Raji (cell line): ENCODE data around the gene HSBP1L1.

ENCODE experiments used
- POLR2A ChIP-seq: IDR thresholded peaks from 2 replicates; pipeline ENCODE4 v1.6.1; 2011; ENCODE audit warnings: low read depth, low read length, control low read depth; ENCODE audit not compliant: insufficient read depth

Gene HSBP1L1

DNA sequence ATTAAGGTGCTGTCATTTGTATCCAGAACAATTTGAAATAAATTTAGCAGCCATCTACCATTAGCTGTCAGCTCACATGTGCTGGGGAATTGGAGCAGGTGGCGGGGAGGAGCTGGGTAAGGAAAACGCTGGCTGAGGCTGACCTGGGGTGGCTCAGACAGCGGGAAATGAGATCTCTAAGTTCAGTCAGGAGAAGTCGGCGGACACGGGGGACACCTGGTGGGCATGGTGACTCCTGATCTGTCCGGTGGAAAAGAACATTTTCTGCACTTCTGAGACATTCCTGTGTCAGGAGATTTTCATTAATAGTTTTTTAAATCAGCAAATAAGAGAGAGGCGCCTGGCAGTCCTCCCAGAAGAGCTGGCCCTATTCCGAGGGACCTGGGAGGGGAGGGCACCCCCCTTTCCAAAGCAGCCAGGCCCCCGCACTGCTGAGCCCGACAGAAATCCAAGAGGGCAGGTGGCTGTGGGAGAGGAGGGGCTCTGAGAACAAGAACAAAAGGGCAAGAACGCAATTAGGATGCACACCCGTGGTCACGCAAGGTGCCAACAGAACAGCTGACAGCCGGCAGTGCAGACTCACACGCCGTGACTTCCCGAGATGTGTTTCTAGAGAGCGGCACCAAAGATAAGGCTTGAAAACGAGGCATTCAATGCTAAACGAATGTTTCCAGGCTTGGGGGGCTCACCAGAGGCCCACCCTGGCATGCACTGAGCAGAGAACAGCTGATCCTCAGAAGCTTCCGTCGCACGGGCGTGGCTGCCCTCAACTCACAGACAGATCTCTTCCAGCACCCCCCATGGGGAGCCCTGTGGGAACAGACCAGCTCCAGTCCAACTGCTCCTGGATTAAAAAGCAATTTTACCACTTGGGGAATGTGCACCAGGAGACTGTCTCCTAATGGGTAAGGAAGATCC is 39.4 kb upstream of the HSBP1L1 start:
- no peak for TF ChIP-seq POLR2A

DNA sequence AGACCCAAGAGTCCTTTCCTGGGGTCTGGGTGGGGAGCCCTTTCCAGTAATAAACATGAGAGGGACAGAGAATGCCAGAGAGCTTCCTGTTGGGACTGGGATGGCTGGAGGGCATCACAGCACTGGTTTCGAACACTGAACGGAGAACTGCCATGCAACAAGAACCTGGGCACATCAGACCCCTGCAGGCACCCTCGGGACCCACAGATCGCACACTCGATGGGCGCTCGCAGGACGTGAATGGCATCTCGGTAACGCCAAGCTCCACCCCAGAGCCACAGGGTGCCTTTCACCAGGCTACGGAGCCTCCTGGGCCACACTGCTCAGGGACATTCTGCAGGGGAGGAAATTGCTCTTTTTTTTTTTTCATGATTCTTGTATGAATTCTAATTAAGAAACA is 38.1 kb upstream of the HSBP1L1 start:
- no peak for TF ChIP-seq POLR2A

DNA sequence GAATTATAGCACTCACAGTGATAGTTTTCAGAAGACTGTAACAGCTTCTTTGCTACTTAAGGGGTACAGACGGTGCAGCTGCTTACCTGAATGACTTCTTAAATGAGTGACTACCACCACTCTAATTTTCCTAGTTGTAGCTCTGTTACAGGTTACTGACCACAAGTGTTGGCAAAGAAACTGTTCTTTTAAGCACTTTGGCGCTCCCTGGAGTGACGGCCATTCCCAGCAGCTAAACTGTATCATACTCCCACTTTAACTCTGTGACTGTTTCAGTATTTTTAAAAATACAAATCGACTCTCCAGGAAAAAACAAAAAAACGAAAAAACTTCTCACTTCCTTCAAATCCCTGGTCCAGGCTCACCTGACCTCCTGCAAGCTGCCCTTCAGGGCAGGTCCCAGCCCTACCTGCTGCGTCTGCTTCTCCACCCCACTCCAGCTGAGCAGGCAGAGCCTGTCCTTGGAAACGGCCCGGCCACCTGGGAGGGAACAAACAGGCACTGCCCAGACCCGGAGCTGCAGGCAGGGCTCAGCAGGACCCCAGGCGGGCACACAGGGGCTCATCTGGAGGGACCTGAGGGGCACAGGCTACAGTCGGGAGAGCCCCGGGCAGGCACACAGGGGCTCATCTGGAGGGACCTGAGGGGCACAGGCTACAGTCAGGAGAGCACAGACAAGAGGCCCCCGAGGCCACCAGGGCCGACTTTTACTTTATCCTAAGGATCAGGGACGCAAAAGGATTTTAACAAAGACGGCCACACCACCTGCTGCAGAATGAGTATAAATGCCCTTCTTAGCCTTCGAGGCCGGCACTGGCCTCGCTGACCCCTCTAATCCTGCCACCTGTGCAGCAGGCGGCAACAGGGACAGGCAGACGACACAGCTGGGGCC is 37.5 kb upstream of the HSBP1L1 start:
- no peak for TF ChIP-seq POLR2A

DNA sequence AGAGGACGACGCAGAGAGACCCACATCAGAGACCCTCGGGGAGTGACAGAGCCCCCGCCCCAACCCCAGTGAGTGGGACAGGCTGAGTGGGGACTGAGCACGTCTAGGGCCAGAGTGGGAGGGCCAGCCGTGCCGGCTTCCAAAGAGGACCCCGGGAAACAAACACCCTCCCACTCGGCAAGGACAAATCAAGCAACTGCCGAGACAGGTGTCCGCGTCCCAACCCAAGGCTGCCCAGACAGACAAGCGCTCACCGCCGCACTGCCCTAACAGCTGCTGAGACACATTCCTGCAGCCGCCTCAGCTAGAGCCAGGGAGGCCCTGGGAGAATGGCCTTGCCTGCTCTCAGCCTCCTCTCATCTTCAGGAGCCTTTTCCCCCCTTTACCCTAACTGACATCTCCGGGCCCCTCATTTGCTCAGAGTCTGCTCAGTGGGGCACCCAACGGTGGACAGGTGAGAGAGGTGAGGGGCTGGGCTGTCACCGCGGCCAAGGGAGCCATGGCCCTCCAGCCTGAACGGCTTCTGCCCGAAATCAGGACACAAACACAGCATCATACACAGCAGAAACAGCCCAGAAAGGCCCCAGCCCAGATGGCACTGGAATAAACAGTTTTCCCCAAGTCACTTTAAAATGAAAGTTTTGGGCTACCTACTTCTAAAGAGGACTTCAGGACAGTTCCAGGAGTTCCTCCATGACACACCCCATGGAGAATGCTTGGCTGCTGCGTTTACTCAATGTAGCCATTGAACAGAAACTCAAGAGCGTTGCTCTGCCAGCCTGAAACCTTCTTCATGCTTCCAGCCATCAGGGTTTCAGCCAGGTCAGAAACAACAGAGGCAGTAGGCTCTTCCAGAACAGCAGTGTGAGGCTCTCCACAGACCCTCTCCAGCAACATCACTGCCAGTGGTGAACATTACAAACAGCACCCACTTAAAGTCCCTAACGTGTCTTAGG is 36.6 kb upstream of the HSBP1L1 start:
- TF ChIP-seq POLR2A, result no peak

DNA sequence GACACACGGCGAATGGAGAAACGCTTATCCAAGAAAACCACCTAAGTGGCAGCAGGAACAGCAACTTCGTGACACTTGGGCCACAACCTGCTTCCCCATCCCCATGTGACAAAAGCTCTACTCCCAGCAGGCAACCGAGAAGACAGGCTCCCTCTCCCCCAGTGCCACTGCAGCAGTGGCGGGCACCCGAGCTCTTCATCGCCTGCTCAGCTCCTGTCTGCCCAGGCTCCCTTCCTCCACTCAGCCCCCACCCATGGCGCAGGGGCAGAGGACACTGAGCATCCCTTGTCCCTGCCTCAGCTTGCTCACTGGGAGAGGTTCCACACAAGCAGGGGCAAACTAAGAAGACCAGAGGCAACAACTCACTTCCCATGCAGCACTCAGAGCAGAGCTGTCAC is 35.9 kb upstream of the HSBP1L1 start:
- TF ChIP-seq POLR2A, result no peak

DNA sequence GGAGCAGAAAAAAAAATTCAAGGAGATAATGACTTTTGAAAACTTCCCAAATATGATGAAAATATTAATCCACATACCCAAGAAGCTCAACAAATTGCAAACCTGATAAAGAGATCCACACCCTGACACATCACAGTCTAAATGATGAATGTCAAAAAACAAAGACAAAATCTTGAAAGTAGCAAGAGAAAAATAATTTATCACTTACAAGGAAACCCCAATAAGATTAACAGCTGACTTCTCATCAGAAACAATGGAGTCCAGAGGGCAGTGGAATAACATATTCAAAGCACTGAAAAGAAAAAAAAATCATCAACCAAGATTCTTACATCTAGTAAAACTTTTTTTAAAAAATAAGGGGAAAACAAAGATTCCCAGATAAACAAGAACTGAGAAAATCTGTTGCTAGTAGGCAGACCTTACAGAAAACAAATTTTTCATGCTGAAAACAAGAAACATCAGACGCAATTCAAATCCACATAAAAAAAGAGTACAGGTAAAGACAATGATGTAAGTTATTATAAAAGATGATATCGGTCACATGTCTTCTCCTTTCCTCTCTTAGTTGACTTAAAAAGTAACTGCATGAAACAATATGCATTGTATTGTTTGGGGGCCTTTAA is 34.3 kb upstream of the HSBP1L1 start:
- no peak for TF ChIP-seq POLR2A

DNA sequence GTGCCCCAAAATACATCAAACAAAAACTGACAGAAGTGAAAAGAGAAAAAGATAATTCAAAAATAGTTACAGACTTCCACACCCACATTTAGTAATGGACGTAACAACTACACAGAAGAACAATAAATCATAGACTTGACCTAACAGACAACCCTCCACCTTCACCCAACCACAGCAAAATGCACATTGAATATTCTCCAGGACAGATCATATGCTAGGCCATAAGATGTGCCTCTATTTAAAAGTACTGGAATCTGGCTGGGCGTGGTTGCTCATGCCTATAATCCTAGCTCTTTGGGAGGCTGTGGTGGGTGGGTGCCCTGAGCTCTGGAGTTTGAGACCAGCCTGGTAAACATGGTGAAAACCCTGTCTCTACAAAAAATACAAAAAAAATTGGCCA is 33.0 kb upstream of the HSBP1L1 start:
- TF ChIP-seq POLR2A, result no peak

DNA sequence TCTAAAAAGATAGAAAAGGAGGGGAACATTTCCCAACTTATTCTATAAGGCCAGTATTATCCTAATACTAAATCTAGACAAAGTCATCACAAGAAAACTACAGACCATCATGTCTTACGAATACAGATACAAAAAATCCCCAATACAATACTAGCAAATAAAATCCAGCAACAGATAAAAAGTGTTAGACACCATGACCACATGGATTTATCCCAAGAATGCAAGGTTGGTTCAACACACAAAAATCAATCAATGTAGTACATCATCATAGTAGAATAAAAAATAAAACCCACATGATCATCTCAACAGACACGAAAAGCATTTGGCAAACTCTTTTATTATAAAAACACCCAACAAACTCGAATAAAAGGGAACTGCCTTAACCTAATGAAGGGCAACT is 31.5 kb upstream of the HSBP1L1 start:
- no peak for TF ChIP-seq POLR2A

DNA sequence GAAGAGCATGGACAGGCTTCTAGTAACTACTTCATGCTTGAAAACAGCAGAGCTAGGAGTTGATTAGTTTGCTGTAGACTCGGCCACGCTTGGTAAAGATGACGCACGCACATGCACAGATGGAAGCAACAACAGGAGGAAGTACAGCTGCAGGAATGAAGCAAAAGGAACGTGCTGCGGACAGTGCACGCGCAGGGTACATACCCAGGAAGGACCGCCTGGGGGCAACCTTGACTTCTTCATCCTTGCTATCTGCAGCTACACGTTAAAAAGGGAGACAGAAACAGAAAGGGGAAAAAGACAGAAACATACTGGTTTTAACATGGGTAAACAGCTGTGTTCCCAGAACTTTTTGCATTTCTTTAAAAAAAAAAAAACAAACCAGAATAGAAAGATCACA is 30.7 kb upstream of the HSBP1L1 start:
- TF ChIP-seq POLR2A, result no peak

DNA sequence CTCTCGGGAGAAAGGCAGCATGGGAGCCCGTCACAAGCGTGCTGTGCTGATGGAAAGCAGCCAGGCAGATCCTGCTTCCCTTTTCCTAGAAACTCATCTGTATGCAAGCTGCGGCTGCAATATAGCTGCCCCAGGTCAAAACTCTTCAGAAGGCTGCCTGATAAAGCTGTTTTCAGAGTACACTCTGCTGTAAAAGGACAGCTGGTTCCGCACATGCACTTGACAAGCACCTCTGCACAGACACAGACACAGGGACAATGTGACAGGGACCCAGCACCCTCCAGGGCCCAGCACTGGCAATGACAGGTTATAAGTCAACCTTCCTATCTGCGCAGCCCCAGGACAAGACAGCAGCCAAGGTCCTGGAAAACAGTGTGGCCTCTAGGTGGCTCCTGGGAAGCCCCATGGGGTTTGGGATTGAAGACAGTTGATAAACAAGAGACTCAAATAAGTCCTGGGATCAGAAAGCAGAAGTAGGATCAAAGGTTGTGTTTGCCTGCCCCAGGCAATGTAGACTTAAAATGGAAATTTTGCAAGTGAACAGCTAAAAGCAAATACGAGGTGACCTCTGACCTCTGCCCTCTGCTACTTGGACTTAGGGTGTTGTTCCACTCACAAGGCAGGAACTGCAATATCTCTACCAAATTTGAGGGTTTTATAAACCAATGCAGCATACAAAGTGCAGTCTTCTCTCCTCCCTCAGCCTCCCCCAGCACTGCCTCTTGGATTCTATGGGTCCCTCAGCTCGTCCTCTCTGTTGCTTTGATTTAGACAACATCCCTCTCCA is 29.9 kb upstream of the HSBP1L1 start:
- TF ChIP-seq POLR2A, result no peak

DNA sequence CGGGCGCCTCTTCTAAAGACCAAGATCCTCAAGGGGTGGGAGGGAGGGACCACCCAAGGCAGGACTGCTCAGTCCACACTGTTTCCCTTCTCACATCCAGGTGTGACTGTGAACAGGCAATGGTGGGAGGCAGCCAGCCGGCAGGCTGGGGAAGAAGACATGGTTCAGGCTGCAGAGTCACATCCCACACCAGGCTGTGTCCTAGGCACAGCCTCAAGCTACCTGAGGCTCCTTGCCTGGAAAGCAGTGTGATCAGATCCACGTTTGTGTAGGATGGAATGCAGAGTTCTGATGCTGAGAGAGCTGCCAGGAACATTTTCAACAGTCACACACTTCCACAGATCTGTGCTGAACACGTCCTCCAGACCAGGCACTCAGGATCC is 29.4 kb upstream of the HSBP1L1 start:
- no peak for TF ChIP-seq POLR2A

DNA sequence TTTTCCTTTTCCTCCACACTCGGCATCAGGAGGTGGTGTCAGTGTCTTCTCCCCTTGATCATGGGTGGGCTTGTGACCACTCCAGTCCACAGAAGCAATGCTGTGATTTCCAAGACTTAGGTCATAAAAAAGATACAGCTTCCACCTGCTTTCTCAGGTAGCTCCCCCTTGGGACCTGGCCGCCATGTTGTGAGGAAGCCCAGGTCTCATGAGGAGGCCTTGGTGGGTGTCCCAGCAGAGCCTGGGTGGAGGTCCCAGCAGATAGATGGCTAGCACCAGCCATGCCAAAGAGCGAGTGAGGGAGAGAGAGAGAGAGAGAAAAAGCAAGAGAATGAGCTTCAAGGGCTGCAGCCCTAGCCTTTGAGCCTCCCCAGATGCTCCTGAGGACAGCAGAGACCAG is 28.9 kb upstream of the HSBP1L1 start:
- no peak for TF ChIP-seq POLR2A

DNA sequence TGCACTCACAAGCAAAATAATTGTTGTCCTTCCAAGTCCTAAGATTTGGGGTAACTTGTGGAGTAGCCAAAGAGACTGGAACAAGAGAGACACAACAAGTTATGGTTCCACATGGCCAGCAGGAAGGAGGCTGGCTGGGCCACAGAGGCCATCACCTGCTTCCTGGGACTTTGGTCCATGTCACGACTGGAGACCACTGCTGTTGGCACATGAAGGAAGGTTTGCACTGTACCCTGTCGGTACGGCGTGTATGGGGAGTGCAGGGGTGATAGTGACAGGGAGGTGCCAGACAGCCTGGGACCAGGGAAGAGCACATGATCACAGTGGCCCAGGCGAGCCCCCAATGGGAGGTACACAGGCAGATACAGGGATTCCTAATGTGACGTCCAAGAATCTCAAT is 28.5 kb upstream of the HSBP1L1 start:
- TF ChIP-seq POLR2A, result no peak

DNA sequence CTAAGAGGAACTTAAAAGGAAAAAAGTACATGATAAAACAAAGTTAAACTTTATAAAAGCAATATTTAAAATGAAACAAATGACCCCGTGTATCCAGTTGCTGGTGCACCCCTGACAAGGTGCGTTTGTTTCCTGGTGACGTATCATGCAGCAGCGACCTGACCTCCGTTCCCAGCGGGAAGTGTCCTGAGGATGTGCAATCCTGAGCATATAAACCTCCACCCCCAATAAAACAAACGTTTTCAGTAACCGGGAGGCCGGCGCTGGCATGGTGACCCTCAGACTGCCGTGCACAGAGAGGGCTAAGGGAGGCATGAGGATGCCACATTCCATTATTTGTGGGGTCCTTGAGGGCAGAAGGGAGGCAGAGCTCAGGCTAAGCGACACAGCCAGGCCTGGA is 27.8 kb upstream of the HSBP1L1 start:
- no peak for TF ChIP-seq POLR2A
